HG02884 (cell line): ENCODE results near the gene STK31.
"Not testable (repeated sequence)": the region's sequence is repeated elsewhere in the genome, so short reads cannot be mapped to it uniquely, and the experiment has no call there.

Experiments
- ATAC-seq: cut with Tn5 transposase; IDR thresholded peaks from one replicate; pipeline ENCODE4 v1.9.1; 2021; ENCODE audit warnings: mild to moderate bottlenecking, moderate library complexity; ENCODE audit not compliant: unreplicated experiment

Gene STK31

GRCh38 chr7:23713285-23714149 is 3.5 kb downstream of the STK31 start:
- no peak for ATAC-seq

GRCh38 chr7:23714150-23714464 is 4.1 kb downstream of the STK31 start:
- no peak for ATAC-seq

- ATAC-seq: no peak
These were observed 4.6 kb downstream of the STK31 start for GRCh38 chr7:23714579-23714978.

- ATAC-seq: no peak
These were observed 5.1 kb downstream of the STK31 start for GRCh38 chr7:23715099-23715498.

GRCh38 chr7:23717788-23718187 is 7.8 kb downstream of the STK31 start:
- no peak for ATAC-seq

- no peak for ATAC-seq
These were observed 11.4 kb downstream of the STK31 start for GRCh38 chr7:23721456-23721855.

GRCh38 chr7:23722587-23723216 is 12.7 kb downstream of the STK31 start:
- ATAC-seq: not testable (repeated sequence)

- ATAC-seq: not testable (repeated sequence)
These were observed 14.1 kb downstream of the STK31 start for GRCh38 chr7:23724113-23724512.

GRCh38 chr7:23742051-23742450 is 32.0 kb downstream of the STK31 start:
- no peak for ATAC-seq

GRCh38 chr7:23743226-23743625 is 33.2 kb downstream of the STK31 start:
- no peak for ATAC-seq

- ATAC-seq: no peak
These were observed 36.6 kb downstream of the STK31 start for GRCh38 chr7:23746629-23747028.

- ATAC-seq: no peak
These were observed 41.8 kb downstream of the STK31 start for GRCh38 chr7:23751852-23752251.

GRCh38 chr7:23758839-23759238 is 48.8 kb downstream of the STK31 start:
- ATAC-seq: not testable (repeated sequence)

- ATAC-seq: no peak
These were observed 49.8 kb downstream of the STK31 start for GRCh38 chr7:23759671-23760391.

GRCh38 chr7:23765943-23766342 is 55.9 kb downstream of the STK31 start:
- no peak for ATAC-seq

GRCh38 chr7:23767514-23767913 is 57.5 kb downstream of the STK31 start:
- ATAC-seq: no peak

GRCh38 chr7:23768022-23768421 is 58.0 kb downstream of the STK31 start:
- ATAC-seq: no peak

- not testable (repeated sequence) for ATAC-seq
These were observed 69.3 kb downstream of the STK31 start for GRCh38 chr7:23779185-23779800.

GRCh38 chr7:23783115-23783514 is 73.1 kb downstream of the STK31 start:
- no peak for ATAC-seq

- no peak for ATAC-seq
These were observed 77.3 kb downstream of the STK31 start for GRCh38 chr7:23787272-23787671.

- ATAC-seq: no peak
These were observed 78.8 kb downstream of the STK31 start for GRCh38 chr7:23788843-23789242.
